Activated naive CD4-positive, alpha-beta T cell treated with anti-CD3 and anti-CD28 coated beads, Interleukin-2, amount 10 ng/mL, durations not matched to agents 5 hours and 36 hours (primary cell): ENCODE data around the gene HLA-C. TPM values are rescaled to one million over a fixed set of nuclear protein-coding genes. Genes with fewer than 3 reads are reported as not detected.

ENCODE experiments used
- total RNA-seq, 2 experiments: library from RNA; stranded (reverse); gene quantifications; one replicate each; pipeline ENCODE4 v1.2.3, GENCODE V29; 2021

HLA-C gene
- 1,000 to 10,000 TPM; 1,197 to 1,205 TPM for total RNA-seq

DNA sequence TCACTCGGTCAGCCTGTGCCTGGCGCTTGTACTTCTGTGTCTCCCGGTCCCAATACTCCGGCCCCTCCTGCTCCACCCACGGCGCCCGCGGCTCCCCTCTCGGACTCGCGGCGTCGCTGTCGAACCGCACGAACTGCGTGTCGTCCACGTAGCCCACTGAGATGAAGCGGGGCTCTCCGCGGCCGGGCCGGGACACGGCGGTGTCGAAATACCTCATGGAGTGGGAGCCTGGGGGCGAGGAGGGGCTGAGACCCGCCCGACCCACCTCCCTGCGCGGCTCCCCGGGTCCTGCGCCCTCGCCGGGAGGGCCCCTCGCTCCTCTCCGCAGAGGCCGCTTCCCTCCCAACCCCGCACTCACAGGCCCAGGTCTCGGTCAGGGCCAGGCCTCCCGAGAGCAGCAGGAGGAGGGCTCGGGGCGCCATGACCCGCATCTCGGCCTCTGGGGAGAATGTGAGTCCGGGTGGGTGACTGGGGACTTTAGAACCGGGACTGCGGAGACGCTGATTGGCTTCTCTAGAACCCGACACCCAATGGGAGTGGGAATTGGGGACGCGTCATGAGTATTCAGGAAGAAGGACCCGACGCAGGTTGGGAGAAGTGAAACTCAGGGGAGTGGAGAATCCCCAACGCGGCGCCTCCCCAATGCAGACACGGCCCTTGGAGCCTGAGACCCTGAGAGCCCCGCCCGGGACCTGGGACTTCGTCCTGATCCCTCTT, at the start of gene HLA-C:
TSS of gene HLA-C (minus strand) at position 452 of the 717 bp plus-strand sequence. CDS start at position 431, 21 bp downstream.

Other genes starting within 250 kb of the HLA-C start
- gene C6orf15, start 159.5 kb downstream of the HLA-C start, total RNA-seq, result not detected
- not detected for gene PSORS1C1, start 157.3 kb downstream of the HLA-C start, total RNA-seq
- gene CDSN, start 151.6 kb downstream of the HLA-C start, total RNA-seq, result not detected
- not detected for gene PSORS1C2, start 133.0 kb downstream of the HLA-C start, total RNA-seq
- 10 to 100 TPM; 29.1 to 34.4 TPM for gene CCHCR1, start 114.3 kb downstream of the HLA-C start, total RNA-seq
- 10 to 100 TPM; 70.6 to 73.5 TPM for gene TCF19, start 113.5 kb downstream of the HLA-C start, total RNA-seq
- gene POU5F1, start 101.4 kb downstream of the HLA-C start, total RNA-seq, result not detected
- gene HLA-B, start 85.1 kb upstream of the HLA-C start, total RNA-seq, result 1,000 to 10,000 TPM; 4,256 to 4,376 TPM
- gene MICA, start 131.5 kb upstream of the HLA-C start, total RNA-seq, result 10 to 100 TPM in 1 of 2 experiments, 1 to 10 TPM in 1; 8.9 to 10.4 TPM
- 10 to 100 TPM; 37.8 to 38.1 TPM for gene MICB, start 226.1 kb upstream of the HLA-C start, total RNA-seq